GM19240 (cell line): ENCODE data around the gene LENG9.
"Not testable (repeated sequence)": the region's sequence is repeated elsewhere in the genome, so short reads cannot be mapped to it uniquely, and the experiment has no call there.

Experiments used
- DNase-seq: peaks from one replicate; pipeline ENCODE4 v3.0.0; 2011; ENCODE audit warnings: low spot score; ENCODE audit not compliant: insufficient read length

Gene LENG9

GRCh38 chr19:54478677-54479266 lies 15.2 kb upstream of the LENG9 start:
- no peak for DNase-seq

GRCh38 chr19:54477650-54478049 lies 14.1 kb upstream of the LENG9 start:
- DNase-seq, result no peak

GRCh38 chr19:54475706-54476105 lies 12.1 kb upstream of the LENG9 start:
- DNase-seq, result no peak

GRCh38 chr19:54473892-54474372 lies 10.4 kb upstream of the LENG9 start:
- no peak for DNase-seq

GRCh38 chr19:54473071-54473891 lies 9.7 kb upstream of the LENG9 start, which contains the start of gene CDC42EP5:
TSS of gene CDC42EP5 (minus strand) at chr19:54473296. CDS start at chr19:54465547, 7,749 bp downstream.
- no peak for DNase-seq

- DNase-seq, result no peak
These were observed 7.6 kb upstream of the LENG9 start for GRCh38 chr19:54470991-54471782.

GRCh38 chr19:54470276-54470887 lies 6.8 kb upstream of the LENG9 start:
- DNase-seq, result no peak

- no peak for DNase-seq
These were observed 5.9 kb upstream of the LENG9 start for GRCh38 chr19:54469496-54469934.

- not testable (repeated sequence) for DNase-seq
These were observed 2.5 kb upstream of the LENG9 start for GRCh38 chr19:54466110-54466480.

- no peak for DNase-seq
These were observed 2.0 kb upstream of the LENG9 start for GRCh38 chr19:54465426-54466109.

GRCh38 chr19:54464630-54465425 lies 1.2 kb upstream of the LENG9 start:
- DNase-seq, result peak; percentile 86

GRCh38 chr19:54464044-54464629 lies 559 bp upstream of the LENG9 start:
- peak; percentile 72 for DNase-seq

GRCh38 chr19:54462655-54463530 lies 685 bp downstream of the LENG9 start:
- DNase-seq, result no peak

- DNase-seq, result no peak
These were observed 1.4 kb downstream of the LENG9 start for GRCh38 chr19:54462047-54462654.

GRCh38 chr19:54461613-54462012 lies 2.0 kb downstream of the LENG9 start:
- DNase-seq, result no peak

- no peak for DNase-seq
These were observed 2.4 kb downstream of the LENG9 start for GRCh38 chr19:54461210-54461609.

GRCh38 chr19:54460230-54461005 lies 3.2 kb downstream of the LENG9 start:
- no peak for DNase-seq
